GM19468 (cell line): ENCODE measurements around the gene PHLDB3.
"Not testable (repeated sequence)": the region's sequence is repeated elsewhere in the genome, so short reads cannot be mapped to it uniquely, and the experiment has no call there.

Experiments
- ATAC-seq: cut with Tn5 transposase; IDR thresholded peaks from one replicate; pipeline ENCODE4 v1.9.1; 2021; ENCODE audit warnings: mild to moderate bottlenecking, moderate library complexity, moderate number of reproducible peaks; ENCODE audit not compliant: unreplicated experiment; ENCODE audit errors: extremely low read depth

PHLDB3 gene

GRCh38 chr19:43447655-43448054 is 56.9 kb downstream of the PHLDB3 start:
- no peak for ATAC-seq

GRCh38 chr19:43446746-43447489 is 57.6 kb downstream of the PHLDB3 start:
- no peak for ATAC-seq

GRCh38 chr19:43445426-43445825 is 59.1 kb downstream of the PHLDB3 start:
- ATAC-seq = no peak

GRCh38 chr19:43444531-43445287 is 59.8 kb downstream of the PHLDB3 start:
- no peak for ATAC-seq

- not testable (repeated sequence) for ATAC-seq
Measured at GRCh38 chr19:43444091-43444490, 60.5 kb downstream of the PHLDB3 start.

- no peak for ATAC-seq
Measured at GRCh38 chr19:43441716-43442115, 62.8 kb downstream of the PHLDB3 start.

GRCh38 chr19:43439709-43440063 is 64.9 kb downstream of the PHLDB3 start:
- ATAC-seq = no peak

- ATAC-seq = no peak
Measured at GRCh38 chr19:43439032-43439708, 65.4 kb downstream of the PHLDB3 start.

GRCh38 chr19:43438291-43439031 is 66.1 kb downstream of the PHLDB3 start:
- ATAC-seq = no peak

GRCh38 chr19:43437712-43438111 is 66.8 kb downstream of the PHLDB3 start:
- no peak for ATAC-seq

GRCh38 chr19:43437284-43437683 is 67.3 kb downstream of the PHLDB3 start:
- not testable (repeated sequence) for ATAC-seq

GRCh38 chr19:43435775-43436174 is 68.8 kb downstream of the PHLDB3 start:
- ATAC-seq = no peak

- ATAC-seq = no peak
Measured at GRCh38 chr19:43433689-43434088, 70.9 kb downstream of the PHLDB3 start.

GRCh38 chr19:43433358-43433673 is 71.2 kb downstream of the PHLDB3 start:
- no peak for ATAC-seq

GRCh38 chr19:43430976-43431375 is 73.6 kb downstream of the PHLDB3 start:
- ATAC-seq = no peak

GRCh38 chr19:43430142-43430710 is 74.3 kb downstream of the PHLDB3 start:
- peak; percentile 46 for ATAC-seq

GRCh38 chr19:43429395-43429794 is 75.2 kb downstream of the PHLDB3 start:
- ATAC-seq = no peak

- no peak for ATAC-seq
Measured at GRCh38 chr19:43425567-43426392, 78.8 kb downstream of the PHLDB3 start.
